GM18909 (cell line): ENCODE data around the gene ST3GAL6.

ENCODE experiments used
- ATAC-seq: cut with Tn5 transposase; IDR thresholded peaks from one replicate; pipeline ENCODE4 v1.9.1; 2021; ENCODE audit warnings: mild to moderate bottlenecking; ENCODE audit not compliant: unreplicated experiment, poor library complexity

The ST3GAL6 gene

GRCh38 chr3:98839846-98840245 lies 76.7 kb downstream of the ST3GAL6 start:
- no peak for ATAC-seq

- ATAC-seq, result no peak
Measured at GRCh38 chr3:98843266-98843959, 80.3 kb downstream of the ST3GAL6 start.
